Astrocyte (in vitro differentiated cells and primary cell): ENCODE measurements around the gene YOD1. TPM values are rescaled to one million over a fixed set of nuclear protein-coding genes. Genes with fewer than 3 reads are reported as not detected.

Experiments used
- DNase-seq: peaks from one replicate; pipeline ENCODE4 v3.0.0-alpha.2; 2010; ENCODE audit warnings: low read depth
- FAIRE-seq: peaks from 2 replicates; lab custom pipeline; 2011; peaks lifted over from hg19 to GRCh38; lab: Jason Lieb, UNC
- H2AFZ ChIP-seq: 2 replicates; pipeline ENCODE4 v1.6.0; 2012; ENCODE audit warnings: low read depth, low read length, inconsistent platforms
- H3K27ac ChIP-seq: 2 replicates; pipeline ENCODE4 v1.5.1; 2011; ENCODE audit warnings: low read depth, low read length, inconsistent platforms
- H3K27me3 ChIP-seq: 2 replicates; pipeline ENCODE4 v1.6.0; 2011; ENCODE audit warnings: low read length, inconsistent platforms; ENCODE audit not compliant: insufficient read depth
- H3K36me3 ChIP-seq: 2 replicates; pipeline ENCODE4 v1.5.1; 2011; ENCODE audit warnings: low read length, inconsistent platforms; ENCODE audit not compliant: insufficient read depth
- H3K4me1 ChIP-seq: 2 replicates; pipeline ENCODE4 v1.5.1; 2011; ENCODE audit warnings: low read length, inconsistent platforms; ENCODE audit not compliant: insufficient read depth
- H3K4me2 ChIP-seq: 2 replicates; pipeline ENCODE4 v1.6.0; 2012; ENCODE audit warnings: low read length, inconsistent platforms
- H3K4me3 ChIP-seq: 2 replicates; pipeline ENCODE4 v1.5.1; 2011; ENCODE audit warnings: low read depth, mild to moderate bottlenecking, low read length, inconsistent platforms; ENCODE audit not compliant: insufficient read depth
- H3K79me2 ChIP-seq: 2 replicates; pipeline ENCODE4 v1.6.0; 2012; ENCODE audit warnings: mild to moderate bottlenecking, low read length, inconsistent platforms; ENCODE audit not compliant: insufficient read depth
- H3K9ac ChIP-seq: 2 replicates; pipeline ENCODE4 v1.6.0; 2012; ENCODE audit warnings: mild to moderate bottlenecking, low read length, inconsistent platforms
- H3K9me3 ChIP-seq: 2 replicates; pipeline ENCODE4 v1.5.1; 2012; ENCODE audit warnings: low read depth, mild to moderate bottlenecking, low read length, inconsistent platforms; ENCODE audit not compliant: insufficient read depth
- H4K20me1 ChIP-seq: 2 replicates; pipeline ENCODE4 v1.6.0; 2012; ENCODE audit warnings: low read length, inconsistent platforms; ENCODE audit not compliant: insufficient read depth
- H3K27ac Mint-ChIP-seq: one replicate; pipeline ENCODE4 v1.8.0; 2021; ENCODE audit warnings: mild to moderate bottlenecking, mixed read lengths; ENCODE audit not compliant: unreplicated experiment
- H3K27me3 Mint-ChIP-seq: one replicate; pipeline ENCODE4 v1.8.0; 2021; ENCODE audit warnings: low read depth, mixed read lengths; ENCODE audit not compliant: unreplicated experiment
- H3K36me3 Mint-ChIP-seq: one replicate; pipeline ENCODE4 v1.8.0; 2021; ENCODE audit warnings: low read depth, mixed read lengths; ENCODE audit not compliant: unreplicated experiment
- H3K4me1 Mint-ChIP-seq: one replicate; pipeline ENCODE4 v1.8.0; 2021; ENCODE audit warnings: low read depth, mixed read lengths; ENCODE audit not compliant: unreplicated experiment
- H3K4me3 Mint-ChIP-seq: one replicate; pipeline ENCODE4 v1.8.0; 2021; ENCODE audit warnings: mild to moderate bottlenecking, moderate library complexity, mixed read lengths; ENCODE audit not compliant: unreplicated experiment
- H3K9me3 Mint-ChIP-seq: one replicate; pipeline ENCODE4 v1.8.0; 2021; ENCODE audit warnings: mild to moderate bottlenecking, mixed read lengths; ENCODE audit not compliant: unreplicated experiment
- EZH2 ChIP-seq: IDR thresholded peaks from 2 replicates; pipeline ENCODE4 v1.6.1; 2012; ENCODE audit warnings: mild to moderate bottlenecking, low read length, inconsistent platforms; ENCODE audit not compliant: insufficient read depth
- total RNA-seq: library from RNA; stranded (reverse); gene quantifications from 2 replicates; pipeline ENCODE4 v1.2.1, GENCODE V29; 2021
- TF ChIP-seq, protein P1 (sequence below): IDR thresholded peaks from 2 replicates; pipeline ENCODE4 v1.5.1; 2011; ENCODE audit warnings: low read depth, mild to moderate bottlenecking, inconsistent platforms, low read length, moderate library complexity; ENCODE audit not compliant: insufficient read depth

The YOD1 gene
- total RNA-seq, 1 donor from 2014 or later = 14.8 TPM

DNA sequence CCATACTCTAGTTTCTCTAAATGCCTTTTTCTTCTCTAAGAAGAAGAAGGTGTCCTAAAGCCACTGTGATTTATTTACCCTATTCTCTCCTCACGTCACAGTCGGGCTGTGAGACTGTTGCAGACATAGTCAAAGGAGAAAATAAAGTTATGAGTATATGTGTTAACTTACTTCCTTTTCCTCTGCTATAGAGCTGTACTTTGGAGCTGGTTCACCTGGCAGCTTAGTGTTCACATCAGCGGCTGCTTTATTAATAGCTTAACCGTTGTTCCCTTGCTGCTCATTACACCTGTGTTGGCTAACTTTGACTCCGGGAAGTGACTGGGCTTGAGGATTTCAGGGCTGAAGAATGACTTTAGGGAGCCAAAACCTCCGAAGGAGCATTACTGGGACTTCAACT, 5.7 kb upstream of the YOD1 start:
- TF ChIP-seq, protein P1, sequence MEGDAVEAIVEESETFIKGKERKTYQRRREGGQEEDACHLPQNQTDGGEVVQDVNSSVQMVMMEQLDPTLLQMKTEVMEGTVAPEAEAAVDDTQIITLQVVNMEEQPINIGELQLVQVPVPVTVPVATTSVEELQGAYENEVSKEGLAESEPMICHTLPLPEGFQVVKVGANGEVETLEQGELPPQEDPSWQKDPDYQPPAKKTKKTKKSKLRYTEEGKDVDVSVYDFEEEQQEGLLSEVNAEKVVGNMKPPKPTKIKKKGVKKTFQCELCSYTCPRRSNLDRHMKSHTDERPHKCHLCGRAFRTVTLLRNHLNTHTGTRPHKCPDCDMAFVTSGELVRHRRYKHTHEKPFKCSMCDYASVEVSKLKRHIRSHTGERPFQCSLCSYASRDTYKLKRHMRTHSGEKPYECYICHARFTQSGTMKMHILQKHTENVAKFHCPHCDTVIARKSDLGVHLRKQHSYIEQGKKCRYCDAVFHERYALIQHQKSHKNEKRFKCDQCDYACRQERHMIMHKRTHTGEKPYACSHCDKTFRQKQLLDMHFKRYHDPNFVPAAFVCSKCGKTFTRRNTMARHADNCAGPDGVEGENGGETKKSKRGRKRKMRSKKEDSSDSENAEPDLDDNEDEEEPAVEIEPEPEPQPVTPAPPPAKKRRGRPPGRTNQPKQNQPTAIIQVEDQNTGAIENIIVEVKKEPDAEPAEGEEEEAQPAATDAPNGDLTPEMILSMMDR = no peak
- TF ChIP-seq EZH2 = no peak
- H3K4me3 Mint-ChIP-seq = no peak overlapping the region

DNA sequence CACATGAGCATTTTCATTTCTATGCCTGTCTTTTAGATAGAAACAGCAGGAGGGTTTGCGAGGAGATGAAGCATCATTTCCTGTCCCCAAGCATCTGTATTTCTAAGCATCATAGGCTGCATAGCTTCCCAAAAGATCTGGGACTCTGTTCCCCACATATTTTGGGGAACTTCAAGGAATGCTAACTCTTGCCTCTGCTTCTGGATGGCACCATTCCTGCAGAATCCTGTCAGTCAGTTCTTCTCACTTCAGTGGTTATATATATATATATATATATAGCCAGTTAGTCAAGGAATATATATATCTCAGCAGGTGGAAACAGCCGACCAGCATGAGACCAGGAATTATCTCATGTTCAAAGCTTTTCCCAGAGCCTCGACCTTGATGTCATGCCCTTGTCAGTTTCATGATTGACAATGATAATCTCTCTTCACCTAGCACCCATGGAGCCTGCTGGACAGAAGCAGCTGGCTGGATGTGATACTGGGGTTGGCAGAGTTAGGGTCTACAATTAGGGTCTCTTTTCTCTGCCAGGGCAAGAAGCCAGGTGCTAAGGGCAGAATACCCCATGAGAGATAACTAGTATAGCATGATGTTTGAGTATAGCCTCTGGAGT, 4.5 kb upstream of the YOD1 start:
- peaks cover 3% of the 10 kb centered on the region for H3K79me2 ChIP-seq

More for the DNA sequence above, 5.7 kb upstream of the YOD1 start:
- no peak overlapping the region for H3K4me2 ChIP-seq
- H3K9me3 ChIP-seq = no peaks in the 10 kb centered on the region
- no peaks in the 10 kb centered on the region for H3K27me3 Mint-ChIP-seq
- H3K79me2 ChIP-seq = no peaks in the 10 kb centered on the region
- no peaks in the 10 kb centered on the region for H3K9me3 Mint-ChIP-seq
- no peak for FAIRE-seq
- no peak overlapping the region for H2AFZ ChIP-seq
- H3K4me1 ChIP-seq = peaks cover 10% of the 10 kb centered on the region
- H3K27me3 ChIP-seq = no peaks in the 10 kb centered on the region
- no peak overlapping the region for H3K27ac Mint-ChIP-seq
- no peak overlapping the region for H3K4me3 ChIP-seq
- no peak for DNase-seq
- H3K36me3 Mint-ChIP-seq = no peaks in the 10 kb centered on the region
- no peak overlapping the region for H3K9ac ChIP-seq
- H3K36me3 ChIP-seq = no peaks in the 10 kb centered on the region
- H3K4me1 Mint-ChIP-seq = peaks cover 4% of the 10 kb centered on the region
- H4K20me1 ChIP-seq = no peaks in the 10 kb centered on the region
- H3K27ac ChIP-seq = no peak overlapping the region

DNA sequence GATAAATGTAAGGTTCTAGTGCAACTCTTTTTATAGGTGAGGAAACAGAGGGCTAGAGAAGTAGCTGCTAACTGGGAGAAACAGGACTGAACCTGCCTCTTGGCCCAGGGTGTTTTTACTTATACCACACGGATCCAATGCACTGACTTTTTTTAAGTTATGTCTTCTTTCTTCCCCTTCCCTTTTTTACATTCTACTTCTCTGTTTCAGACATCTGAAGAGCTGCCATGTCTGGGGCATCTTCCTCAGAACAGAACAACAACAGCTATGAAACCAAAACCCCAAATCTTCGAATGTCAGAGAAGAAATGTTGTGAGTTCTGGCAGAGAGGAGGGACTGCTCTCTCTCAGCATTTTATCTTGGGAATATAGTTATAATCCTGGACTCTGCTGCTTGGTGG, 3.5 kb upstream of the YOD1 start:
- no peak for FAIRE-seq
- H3K9ac ChIP-seq = no peak overlapping the region
- H3K9me3 Mint-ChIP-seq = no peaks in the 10 kb centered on the region
- no peak overlapping the region for H3K27ac Mint-ChIP-seq
- H3K27ac ChIP-seq = no peak overlapping the region
- H3K36me3 ChIP-seq = no peaks in the 10 kb centered on the region
- H3K79me2 ChIP-seq = peaks cover 13% of the 10 kb centered on the region
- no peaks in the 10 kb centered on the region for H3K9me3 ChIP-seq
- H3K4me2 ChIP-seq = no peak overlapping the region
- H3K36me3 Mint-ChIP-seq = no peaks in the 10 kb centered on the region
- H3K27me3 Mint-ChIP-seq = no peaks in the 10 kb centered on the region
- DNase-seq = no peak
- H3K4me3 ChIP-seq = no peak overlapping the region
- peaks cover 19% of the 10 kb centered on the region for H3K4me1 ChIP-seq
- peaks cover 10% of the 10 kb centered on the region for H3K4me1 Mint-ChIP-seq
- no peak for TF ChIP-seq EZH2
- TF ChIP-seq, protein P1 = no peak
- peaks cover 4% of the 10 kb centered on the region for H4K20me1 ChIP-seq
- no peaks in the 10 kb centered on the region for H3K27me3 ChIP-seq
- H3K4me3 Mint-ChIP-seq = no peak overlapping the region
- no peak overlapping the region for H2AFZ ChIP-seq

More for the DNA sequence above, 4.5 kb upstream of the YOD1 start:
- H4K20me1 ChIP-seq = no peaks in the 10 kb centered on the region
- no peak overlapping the region for H3K4me3 ChIP-seq
- H3K36me3 ChIP-seq = no peaks in the 10 kb centered on the region
- no peaks in the 10 kb centered on the region for H3K9me3 ChIP-seq
- peaks cover 17% of the 10 kb centered on the region for H3K4me1 ChIP-seq
- H3K27me3 ChIP-seq = no peaks in the 10 kb centered on the region
- no peak overlapping the region for H2AFZ ChIP-seq
- H3K27ac ChIP-seq = no peak overlapping the region
- Mint-ChIP-seq H3K27ac (no peak overlapping the region), H3K36me3 (no peaks in the 10 kb centered on the region), H3K4me3 (no peak overlapping the region), H3K9me3 (no peaks in the 10 kb centered on the region), H3K4me1 (peaks cover 8% of the 10 kb centered on the region), H3K27me3 (no peaks in the 10 kb centered on the region)
- FAIRE-seq = no peak
- DNase-seq = no peak
- no peak overlapping the region for H3K4me2 ChIP-seq
- TF ChIP-seq EZH2 = no peak
- TF ChIP-seq, protein P1 = no peak
- H3K9ac ChIP-seq = no peak overlapping the region
